Stomach (tissue), 19 donors: ENCODE measurements around the gene PDXK. TPM values are rescaled to one million over a fixed set of nuclear protein-coding genes. Genes with fewer than 3 reads are reported as not detected.
A peak's percentile ranks its signal among the peaks of the same experiment; 100 is the strongest.

Experiments used
- DNase-seq, 2 donors: peaks; one replicate each; pipeline versions ENCODE4 v3.0.0 to v3.0.0-alpha.2; 2013 to 2019
- H3K27ac ChIP-seq, 5 donors: fragments of 200-600 bp in 4 of 5; sonication (generic) in 4 of 5; one replicate each; pipeline ENCODE4 v1.5.1; 2013 to 2019; ENCODE audit warnings: mild to moderate bottlenecking in 1 of 5, moderate library complexity in 1 of 5
- H3K27me3 ChIP-seq, 3 donors: fragments of 200-600 bp; sonication (generic); one replicate each; pipeline ENCODE4 v1.5.1; 2017 to 2019; ENCODE audit warnings: mixed run types in 1 of 3
- H3K36me3 ChIP-seq, 4 donors: fragments of 200-600 bp; sonication (generic); 1 replicate in 3 of 4; 2 replicates in 1 of 4; pipeline ENCODE4 v1.5.1; 2016 to 2019
- H3K4me1 ChIP-seq, 4 donors: fragments of 200-600 bp; sonication (generic); one replicate each; pipeline ENCODE4 v1.5.1; 2016 to 2019
- H3K4me3 ChIP-seq, 4 donors: fragments of 200-600 bp; sonication (generic) in 3 of 4; one replicate each; pipeline ENCODE4 v1.5.1; 2016 to 2019; ENCODE audit warnings: mild to moderate bottlenecking in 1 of 4
- H3K9me3 ChIP-seq, 4 donors: fragments of 200-600 bp; sonication (generic); one replicate each; pipeline ENCODE4 v1.5.1; 2016 to 2019
- EP300 ChIP-seq: sonication (generic); formaldehyde crosslinking; IDR thresholded peaks from one replicate; pipeline ENCODE4 v1.6.1; 2017; ENCODE audit warnings: antibody characterized with exemption
- POLR2A ChIP-seq, 4 donors: fragments of 450-650 bp; IDR thresholded peaks; one replicate each; pipeline ENCODE4 v1.6.1; 2016; ENCODE audit warnings: antibody characterized with exemption in 4 of 4, control low read depth in 2 of 4, mild to moderate bottlenecking in 1 of 4, moderate library complexity in 1 of 4
- POLR2AphosphoS5 ChIP-seq, 3 donors: sonication (generic); formaldehyde crosslinking; IDR thresholded peaks; one replicate each; pipeline ENCODE4 v1.6.1; 2016; ENCODE audit warnings: antibody characterized with exemption in 3 of 3
- WGBS, 5 donors: extraction: QIAGEN DNeasy Blood & Tissue Kit in 3 of 5; methylation state at CpG; one replicate each; pipeline versions ENCODE4 v1.1.5 to v1.1.7; 2013 to 2018; 5-methylcytosine and 5-hydroxymethylcytosine counted together
- intact Hi-C: fragments of 100-400 bp; cut with DNase I; formaldehyde crosslinking; loops from one replicate; pipeline ENCODE4 v1.15.1; 2023; ENCODE audit warnings: low total_unique reads
- long read RNA-seq, 10 donors: transcript quantifications; one replicate each; lab custom pipeline, GENCODE V29; 2026
- polyA plus RNA-seq, 3 donors: library from polyadenylated mRNA; stranded (reverse); fragments of 200-250 nt; gene quantifications; one replicate each; pipeline ENCODE4 v1.2.3, GENCODE V29; 2013
- total RNA-seq, 5 donors: library from RNA; depleted of rRNA; stranded (reverse); fragments of >200 nt; gene quantifications; one replicate each; pipeline versions ENCODE4 v1.1.0 to v1.2.3, GENCODE V29; 2014 to 2016
- TF ChIP-seq, protein P1 (sequence below), 7 experiments: fragments of 450-650 bp in 4 of 7; fragments of 200-600 bp in 3 of 7; sonication (generic) in 3 of 7; IDR thresholded peaks; one replicate each; pipeline ENCODE4 v1.5.1; 2016 to 2019; ENCODE audit warnings: antibody characterized with exemption in 7 of 7, control low read depth in 2 of 7, mild to moderate bottlenecking in 1 of 7
- donor health status: healthy with polysubstance abuse.
- donor health status: Bipolar disorder and iron deficiency.
- donor health status: healthy.

Gene PDXK
- total RNA-seq: 100 to 1,000 TPM in 1 of 5 donors, 10 to 100 TPM in 4; 41.9 to 139 (median 57.5) TPM
- 10 to 100 TPM; 36.7 to 53.1 (median 51.5) TPM for polyA plus RNA-seq
- long read RNA-seq, donor 1, full-length matches to known transcripts: 4 of 25 reads
- long read RNA-seq, donor 1, partial matches to known transcripts: 21 of 25 reads
- long read RNA-seq, donor 1, other reads (novel, unspliced or antisense): 0 of 25 reads
- long read RNA-seq, donor 2, full-length matches to known transcripts: 3 of 30 reads
- long read RNA-seq, donor 2, partial matches to known transcripts: 27 of 30 reads
- long read RNA-seq, donor 2, other reads (novel, unspliced or antisense): 0 of 30 reads
- long read RNA-seq, donor 3, full-length matches to known transcripts: 6 of 11 reads
- long read RNA-seq, donor 3, partial matches to known transcripts: 5 of 11 reads
- long read RNA-seq, donor 3, other reads (novel, unspliced or antisense): 0 of 11 reads
- long read RNA-seq, donor 4, full-length matches to known transcripts: 3 of 3 reads
- long read RNA-seq, donor 4, partial matches to known transcripts: 0 of 3 reads
- long read RNA-seq, donor 4, other reads (novel, unspliced or antisense): 0 of 3 reads
- long read RNA-seq, donor 5, full-length matches to known transcripts: 6 of 13 reads
- long read RNA-seq, donor 5, partial matches to known transcripts: 7 of 13 reads
- long read RNA-seq, donor 5, other reads (novel, unspliced or antisense): 0 of 13 reads
- long read RNA-seq, donor 6, full-length matches to known transcripts: 23 of 78 reads
- long read RNA-seq, donor 6, partial matches to known transcripts: 55 of 78 reads
- long read RNA-seq, donor 6, other reads (novel, unspliced or antisense): 0 of 78 reads
- long read RNA-seq, donor 7, full-length matches to known transcripts: 14 of 21 reads
- long read RNA-seq, donor 7, partial matches to known transcripts: 7 of 21 reads
- long read RNA-seq, donor 7, other reads (novel, unspliced or antisense): 0 of 21 reads
- long read RNA-seq, donor 8, full-length matches to known transcripts: 8 of 17 reads
- long read RNA-seq, donor 8, partial matches to known transcripts: 9 of 17 reads
- long read RNA-seq, donor 8, other reads (novel, unspliced or antisense): 0 of 17 reads
- long read RNA-seq, donor 9, full-length matches to known transcripts: 11 of 11 reads
- long read RNA-seq, donor 9, partial matches to known transcripts: 0 of 11 reads
- long read RNA-seq, donor 9, other reads (novel, unspliced or antisense): 0 of 11 reads
- long read RNA-seq, donor 10, full-length matches to known transcripts: 4 of 9 reads
- long read RNA-seq, donor 10, partial matches to known transcripts: 5 of 9 reads
- long read RNA-seq, donor 10, other reads (novel, unspliced or antisense): 0 of 9 reads

- no peaks in the 10 kb centered on the region for H3K9me3 ChIP-seq
Observed at GRCh38 chr21:43718872-43719747, at the start of gene PDXK. PDXK (plus strand) TSS chr21:43719129; CDS start chr21:43719295, 166 bp downstream.

DNA sequence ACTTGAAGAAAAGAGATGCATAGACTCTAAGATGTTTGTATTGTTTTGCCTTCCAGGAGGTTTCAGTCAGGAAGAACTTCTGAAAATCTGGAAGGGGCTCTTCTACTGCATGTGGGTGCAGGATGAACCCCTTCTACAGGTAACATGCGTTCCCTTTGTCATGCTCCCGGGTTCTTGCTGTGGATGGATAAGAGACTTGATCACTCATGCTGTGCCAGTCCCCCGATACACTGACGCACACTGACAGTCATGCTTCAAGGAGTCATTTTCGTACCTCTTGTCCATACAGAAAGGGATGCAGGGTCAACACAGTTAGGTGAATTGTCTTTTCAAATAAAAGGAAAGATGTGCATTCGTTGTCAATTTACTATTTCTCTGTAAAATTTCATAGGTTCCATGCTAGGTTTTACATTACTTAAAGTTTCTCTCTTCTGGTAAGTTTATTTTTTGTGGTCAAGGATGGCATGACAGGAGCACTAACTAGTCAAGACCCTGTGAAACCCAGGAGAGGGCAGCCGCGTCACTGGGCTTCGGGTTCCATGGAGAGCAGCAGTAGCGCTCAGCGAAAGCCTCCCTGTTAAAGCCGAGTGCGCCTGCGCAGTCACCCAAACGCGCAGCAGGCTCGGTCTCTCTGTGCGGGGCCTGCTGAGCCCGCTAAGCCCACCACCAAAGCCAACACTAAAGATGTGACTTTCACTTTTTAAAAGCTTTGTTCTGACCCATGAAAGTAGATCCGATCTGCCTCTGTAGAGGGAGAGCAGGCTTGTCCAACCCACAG, 48.9 kb upstream of the PDXK start:
- intact Hi-C loops: loop anchor here (10.0 kb wide), 1 partner anchor 665 kb away; no protein-coding TSS in a partner anchor
- Histone ChIP-seq H3K4me3 (no peak overlapping the region), H3K9me3 (no peaks in the 10 kb centered on the region), H3K4me1 (peaks cover 0 to 5% (median 0%) of the 10 kb centered on the region in 4 donors), H3K36me3 (peaks cover 9 to 79% (median 66%) of the 10 kb centered on the region in 4 donors), H3K27ac (no peak overlapping the region), H3K27me3 (no peaks in the 10 kb centered on the region)
- WGBS, 5 donors: 88 to 93% (median 90%) methylated on average over 20 of the region's 20 CpGs
- DNase-seq: no peak
- TF ChIP-seq POLR2AphosphoS5 (IDR thresholded peaks at IDR 0.05): no peak
- no peak for TF ChIP-seq EP300
- TF ChIP-seq POLR2A (IDR thresholded peaks at IDR 0.05): no peak
- TF ChIP-seq, protein P1, sequence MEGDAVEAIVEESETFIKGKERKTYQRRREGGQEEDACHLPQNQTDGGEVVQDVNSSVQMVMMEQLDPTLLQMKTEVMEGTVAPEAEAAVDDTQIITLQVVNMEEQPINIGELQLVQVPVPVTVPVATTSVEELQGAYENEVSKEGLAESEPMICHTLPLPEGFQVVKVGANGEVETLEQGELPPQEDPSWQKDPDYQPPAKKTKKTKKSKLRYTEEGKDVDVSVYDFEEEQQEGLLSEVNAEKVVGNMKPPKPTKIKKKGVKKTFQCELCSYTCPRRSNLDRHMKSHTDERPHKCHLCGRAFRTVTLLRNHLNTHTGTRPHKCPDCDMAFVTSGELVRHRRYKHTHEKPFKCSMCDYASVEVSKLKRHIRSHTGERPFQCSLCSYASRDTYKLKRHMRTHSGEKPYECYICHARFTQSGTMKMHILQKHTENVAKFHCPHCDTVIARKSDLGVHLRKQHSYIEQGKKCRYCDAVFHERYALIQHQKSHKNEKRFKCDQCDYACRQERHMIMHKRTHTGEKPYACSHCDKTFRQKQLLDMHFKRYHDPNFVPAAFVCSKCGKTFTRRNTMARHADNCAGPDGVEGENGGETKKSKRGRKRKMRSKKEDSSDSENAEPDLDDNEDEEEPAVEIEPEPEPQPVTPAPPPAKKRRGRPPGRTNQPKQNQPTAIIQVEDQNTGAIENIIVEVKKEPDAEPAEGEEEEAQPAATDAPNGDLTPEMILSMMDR (IDR thresholded peaks at IDR 0.05): no peak

More at GRCh38 chr21:43718872-43719747, at the start of gene PDXK:
- TF ChIP-seq POLR2AphosphoS5 (IDR thresholded peaks at IDR 0.05): peak; percentile 29 to 89 (median 61)
- TF ChIP-seq POLR2A (IDR thresholded peaks at IDR 0.05): peak in 1 of 4 donors; percentile 11
- TF ChIP-seq, protein P1 (IDR thresholded peaks at IDR 0.05): no peak
- TF ChIP-seq EP300: no peak
- intact Hi-C loops: no loop called here
- no peaks in the 10 kb centered on the region for H3K27me3 ChIP-seq
- DNase-seq: peak in 1 of 2 donors; percentile 92
- peaks cover 7 to 11% (median 8%) of the 10 kb centered on the region in 4 donors for H3K36me3 ChIP-seq
- peaks cover 18 to 46% (median 39%) of the 10 kb centered on the region in 4 donors for H3K4me1 ChIP-seq
- H3K4me3 ChIP-seq: peak within 1 kb of the TSS; percentile 85 to 97 (median 92)
- WGBS, 5 donors: 0 to 1% (median 0%) methylated on average over 6 to 116 of the region's 117 CpGs
- H3K27ac ChIP-seq: peak within 1 kb of the TSS; percentile 93 to 97 (median 94)

DNA sequence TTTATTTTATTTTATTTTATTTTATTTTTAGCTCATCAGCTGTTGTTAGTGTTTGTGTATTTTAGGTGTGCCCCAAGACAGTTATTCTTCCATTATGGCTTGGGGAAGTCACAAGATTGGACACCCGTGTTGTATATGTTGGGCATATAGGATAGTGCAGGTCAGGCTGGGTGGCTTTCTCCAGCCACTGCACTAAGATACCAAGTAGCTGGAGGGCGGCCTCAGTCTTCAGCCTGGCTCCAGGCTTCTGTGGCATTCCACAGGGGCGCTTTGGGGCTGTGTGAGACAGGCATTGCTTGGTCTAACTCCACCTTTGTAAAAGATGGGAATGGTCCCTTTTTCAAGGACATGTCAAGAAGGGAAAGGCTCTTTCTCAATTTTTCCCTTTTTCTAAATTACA, 43.1 kb upstream of the PDXK start:
- WGBS, 5 donors: 87 to 95% (median 92%) methylated on average over 3 of the region's 3 CpGs
- H3K27ac ChIP-seq: no peak overlapping the region
- intact Hi-C loops: loop anchor here (10.0 kb wide), 1 partner anchor 671 kb away; no protein-coding TSS in a partner anchor
- TF ChIP-seq POLR2AphosphoS5 (IDR thresholded peaks at IDR 0.05) (no peak), POLR2A (IDR thresholded peaks at IDR 0.05) (no peak)
- H3K27me3 ChIP-seq: no peaks in the 10 kb centered on the region
- no peaks in the 10 kb centered on the region for H3K9me3 ChIP-seq
- peaks cover 25 to 100% (median 95%) of the 10 kb centered on the region in 4 donors for H3K36me3 ChIP-seq
- H3K4me3 ChIP-seq: no peak overlapping the region
- DNase-seq: no peak
- no peaks in the 10 kb centered on the region for H3K4me1 ChIP-seq
